Stomach (tissue), 4 donors: ENCODE measurements around the gene GLYR1.

Experiments
- CTCF ChIP-seq, 7 experiments: fragments of 450-650 bp in 4 of 7; fragments of 200-600 bp in 3 of 7; sonication (generic) in 3 of 7; IDR thresholded peaks; one replicate each; pipeline ENCODE4 v1.5.1; 2016 to 2019; ENCODE audit warnings: antibody characterized with exemption in 7 of 7, control low read depth in 2 of 7, mild to moderate bottlenecking in 1 of 7
- EP300 ChIP-seq: sonication (generic); formaldehyde crosslinking; IDR thresholded peaks from one replicate; pipeline ENCODE4 v1.6.1; 2017; ENCODE audit warnings: antibody characterized with exemption
- POLR2A ChIP-seq, 4 donors: fragments of 450-650 bp; IDR thresholded peaks; one replicate each; pipeline ENCODE4 v1.6.1; 2016; ENCODE audit warnings: antibody characterized with exemption in 4 of 4, control low read depth in 2 of 4, mild to moderate bottlenecking in 1 of 4, moderate library complexity in 1 of 4
- POLR2AphosphoS5 ChIP-seq, 3 donors: sonication (generic); formaldehyde crosslinking; IDR thresholded peaks; one replicate each; pipeline ENCODE4 v1.6.1; 2016; ENCODE audit warnings: antibody characterized with exemption in 3 of 3

- TF ChIP-seq POLR2A (IDR thresholded peaks at IDR 0.05): no peak
- TF ChIP-seq CTCF (IDR thresholded peaks at IDR 0.05): no peak
- no peak for TF ChIP-seq POLR2AphosphoS5 (IDR thresholded peaks at IDR 0.05)
- no peak for TF ChIP-seq EP300
Observed at GRCh38 chr16:4788489-4788889, 58.6 kb downstream of the GLYR1 start.
